Germinal center (tissue), 1 donor: ENCODE results near the gene UNC93A.
"Not testable (repeated sequence)": the region's sequence is repeated elsewhere in the genome, so short reads cannot be mapped to it uniquely, and the experiment has no call there.

Source experiments
- DNase-seq: peaks from one replicate; pipeline ENCODE4 v3.0.0; 2012; ENCODE audit warnings: mixed read lengths, low spot score

Gene UNC93A

GRCh38 chr6:167309355-167310192 lies 18.5 kb downstream of the UNC93A start:
- DNase-seq = not testable (repeated sequence)

- no peak for DNase-seq
Observed at GRCh38 chr6:167311286-167311685, 20.2 kb downstream of the UNC93A start.

GRCh38 chr6:167311691-167312090 lies 20.6 kb downstream of the UNC93A start:
- DNase-seq = not testable (repeated sequence)

GRCh38 chr6:167314180-167314821 lies 23.2 kb downstream of the UNC93A start:
- DNase-seq = no peak

- DNase-seq = no peak
Observed at GRCh38 chr6:167317172-167317571, 26.1 kb downstream of the UNC93A start.

GRCh38 chr6:167318354-167318753 lies 27.2 kb downstream of the UNC93A start:
- not testable (repeated sequence) for DNase-seq

GRCh38 chr6:167318856-167319255 lies 27.7 kb downstream of the UNC93A start:
- not testable (repeated sequence) for DNase-seq

- DNase-seq = not testable (repeated sequence)
Observed at GRCh38 chr6:167319856-167320753, 29.0 kb downstream of the UNC93A start.

- DNase-seq = not testable (repeated sequence)
Observed at GRCh38 chr6:167320754-167321056, 29.6 kb downstream of the UNC93A start.

- not testable (repeated sequence) for DNase-seq
Observed at GRCh38 chr6:167321185-167321584, 30.1 kb downstream of the UNC93A start.

- DNase-seq = no peak
Observed at GRCh38 chr6:167323111-167323510, 32.0 kb downstream of the UNC93A start.

- no peak for DNase-seq
Observed at GRCh38 chr6:167324111-167324510, 33.0 kb downstream of the UNC93A start.

GRCh38 chr6:167325766-167326165 lies 34.7 kb downstream of the UNC93A start:
- DNase-seq = no peak

GRCh38 chr6:167327391-167327790 lies 36.3 kb downstream of the UNC93A start:
- no peak for DNase-seq

GRCh38 chr6:167328086-167328485 lies 37.0 kb downstream of the UNC93A start:
- DNase-seq = no peak

- DNase-seq = no peak
Observed at GRCh38 chr6:167329014-167329413, 37.9 kb downstream of the UNC93A start.

- DNase-seq = no peak
Observed at GRCh38 chr6:167330750-167331149, 39.6 kb downstream of the UNC93A start.

- no peak for DNase-seq
Observed at GRCh38 chr6:167331565-167331964, 40.5 kb downstream of the UNC93A start.

GRCh38 chr6:167336844-167337630 lies 45.9 kb downstream of the UNC93A start:
- DNase-seq = no peak

GRCh38 chr6:167337675-167338449 lies 46.7 kb downstream of the UNC93A start:
- DNase-seq = no peak

- DNase-seq = no peak
Observed at GRCh38 chr6:167338541-167339117, 47.5 kb downstream of the UNC93A start.
